HUES6 (cell line): Measurements from ENCODE around the gene PRDM16.
A peak's percentile ranks its signal among the peaks of the same experiment; 100 is the strongest.

Experiments
- H3K27ac ChIP-seq: 2 replicates; pipeline ENCODE4 v1.7.0; 2013; ENCODE audit warnings: low read depth, mild to moderate bottlenecking, low read length, inconsistent platforms
- H3K27me3 ChIP-seq: 2 replicates; pipeline ENCODE4 v1.6.1; 2013; ENCODE audit warnings: low read length; ENCODE audit not compliant: control insufficient read depth, insufficient read depth
- H3K36me3 ChIP-seq: 2 replicates; pipeline ENCODE4 v1.6.1; 2013; ENCODE audit warnings: low read length; ENCODE audit not compliant: control insufficient read depth, insufficient read depth
- H3K4me1 ChIP-seq: 2 replicates; pipeline ENCODE4 v1.6.1; 2013; ENCODE audit warnings: low read length; ENCODE audit not compliant: control insufficient read depth, insufficient read depth
- H3K4me3 ChIP-seq: 2 replicates; pipeline ENCODE4 v1.5.1; 2013; ENCODE audit warnings: low read depth, low read length
- H3K9ac ChIP-seq: one replicate; pipeline ENCODE4 v1.6.1; 2013; ENCODE audit warnings: mild to moderate bottlenecking, low read length
- H3K9me3 ChIP-seq: 2 replicates; pipeline ENCODE4 v1.6.1; 2013; ENCODE audit warnings: low read depth, low read length; ENCODE audit not compliant: control insufficient read depth, insufficient read depth

Gene PRDM16

GRCh38 chr1:3390291-3390690, 321.3 kb downstream of the PRDM16 start:
- peaks cover 44% of the 10 kb centered on the region for H3K27me3 ChIP-seq
- H3K27ac ChIP-seq, result no peak overlapping the region
- H3K4me3 ChIP-seq, result no peak overlapping the region
- H3K9me3 ChIP-seq, result no peaks in the 10 kb centered on the region
- H3K36me3 ChIP-seq, result no peaks in the 10 kb centered on the region
- H3K4me1 ChIP-seq, result peaks cover 17% of the 10 kb centered on the region
- H3K9ac ChIP-seq, result no peak overlapping the region

DNA sequence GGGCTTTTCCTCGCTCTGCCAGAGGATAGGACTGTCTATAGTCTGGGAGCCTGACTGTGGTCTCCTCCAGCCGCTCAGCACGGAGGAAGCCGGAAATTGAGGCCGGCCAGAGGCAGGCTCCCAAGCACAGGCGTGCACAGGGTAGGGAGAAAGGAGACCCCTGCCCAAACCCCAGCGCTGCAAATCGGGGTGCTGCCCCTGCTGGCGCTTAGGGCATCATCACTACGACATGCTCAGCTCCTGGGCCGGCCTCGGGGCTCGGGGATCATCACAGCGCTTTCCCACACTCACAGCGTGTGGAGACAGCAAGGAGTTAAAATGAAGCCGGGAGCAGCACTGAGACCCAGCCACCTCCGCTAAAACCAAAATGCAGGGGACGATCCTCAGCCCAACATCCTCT, 322.7 kb downstream of the PRDM16 start:
- Histone ChIP-seq H3K4me3 (no peak overlapping the region), H3K27me3 (peaks cover 45% of the 10 kb centered on the region), H3K36me3 (no peaks in the 10 kb centered on the region), H3K4me1 (peaks cover 17% of the 10 kb centered on the region), H3K27ac (no peak overlapping the region), H3K9me3 (no peaks in the 10 kb centered on the region), H3K9ac (no peak overlapping the region)

DNA sequence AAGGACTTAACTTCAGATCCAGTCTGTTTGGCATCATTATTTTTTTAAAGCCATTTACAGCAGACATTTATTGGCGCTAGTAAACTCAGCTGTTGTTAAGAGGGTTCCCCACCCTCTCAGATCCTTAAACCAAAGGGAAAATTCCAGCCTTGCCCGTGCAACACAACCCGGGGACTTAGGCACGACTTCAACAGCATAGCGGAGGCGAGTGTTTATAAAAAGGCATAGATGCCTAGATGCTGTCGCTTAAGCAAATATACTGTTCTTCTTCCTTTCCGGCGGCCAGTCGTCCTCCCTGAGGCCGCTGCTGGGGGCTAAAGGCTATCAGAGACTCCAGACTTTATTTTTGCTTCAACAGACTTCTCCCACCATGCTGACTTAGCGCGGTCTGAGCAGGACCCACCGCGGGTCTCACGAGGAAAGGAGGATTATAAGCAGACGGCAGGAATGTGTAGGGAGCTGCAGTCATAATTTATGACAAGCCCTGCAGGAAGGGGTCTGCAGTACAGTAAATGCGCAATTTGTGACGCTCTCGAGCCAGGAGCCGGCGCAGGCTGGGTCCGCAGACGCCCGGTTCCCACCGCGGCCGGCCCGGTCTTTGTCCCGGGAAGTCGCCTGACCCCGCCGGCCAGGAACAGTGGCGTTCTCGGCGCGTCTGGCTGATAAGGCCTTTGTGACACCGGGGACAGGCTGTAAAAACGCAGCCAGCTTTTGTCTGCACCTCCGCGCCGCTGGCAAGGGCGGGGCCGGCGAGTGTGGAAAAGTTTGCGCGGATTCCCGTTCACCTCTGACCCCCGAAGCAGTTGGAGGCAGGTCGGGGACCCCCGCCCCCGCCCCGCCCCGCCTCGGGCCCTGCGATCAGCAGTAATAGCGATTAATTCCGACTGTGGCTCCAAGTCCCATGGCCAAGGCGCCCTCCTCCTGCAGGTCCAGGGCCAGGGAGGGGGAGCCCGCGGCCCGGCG, 324.3 kb downstream of the PRDM16 start:
- Histone ChIP-seq H3K27me3 (peaks cover 42% of the 10 kb centered on the region), H3K36me3 (no peaks in the 10 kb centered on the region), H3K4me1 (peaks cover 20% of the 10 kb centered on the region), H3K9me3 (no peaks in the 10 kb centered on the region), H3K27ac (no peak overlapping the region; the same call in 1 of the 2 replicates), H3K9ac (peak overlapping the region; percentile 48), H3K4me3 (peak overlapping the region; percentile 59)

- peak overlapping the region; percentile 59 for H3K4me3 ChIP-seq
- peaks cover 39% of the 10 kb centered on the region for H3K27me3 ChIP-seq
- H3K9ac ChIP-seq, result peak overlapping the region; percentile 48
These were observed 325.3 kb downstream of the PRDM16 start for GRCh38 chr1:3393987-3394920.

DNA sequence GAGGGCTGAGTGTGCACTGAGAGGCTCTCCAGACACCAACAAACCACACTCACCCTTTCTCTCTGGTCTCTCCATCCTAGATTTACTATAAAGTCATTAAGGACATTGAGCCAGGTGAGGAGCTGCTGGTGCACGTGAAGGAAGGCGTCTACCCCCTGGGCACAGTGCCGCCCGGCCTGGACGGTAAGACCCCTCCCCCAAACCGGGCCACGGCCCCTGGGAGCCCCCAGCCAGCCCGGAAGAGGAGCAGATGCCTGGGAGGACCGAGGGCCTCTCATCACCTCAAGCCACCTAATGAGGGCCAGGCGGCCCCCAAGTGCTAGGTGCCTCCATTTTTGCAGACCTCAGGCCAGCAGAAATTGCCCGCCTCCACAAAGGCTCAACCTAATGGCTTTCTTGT, 327.4 kb downstream of the PRDM16 start:
- Histone ChIP-seq H3K36me3 (no peaks in the 10 kb centered on the region), H3K27ac (no peak overlapping the region), H3K27me3 (peaks cover 34% of the 10 kb centered on the region)

More at GRCh38 chr1:3393987-3394920, 325.3 kb downstream of the PRDM16 start:
- Histone ChIP-seq H3K27ac (no peak overlapping the region), H3K9me3 (no peaks in the 10 kb centered on the region), H3K4me1 (peaks cover 20% of the 10 kb centered on the region), H3K36me3 (no peaks in the 10 kb centered on the region)

DNA sequence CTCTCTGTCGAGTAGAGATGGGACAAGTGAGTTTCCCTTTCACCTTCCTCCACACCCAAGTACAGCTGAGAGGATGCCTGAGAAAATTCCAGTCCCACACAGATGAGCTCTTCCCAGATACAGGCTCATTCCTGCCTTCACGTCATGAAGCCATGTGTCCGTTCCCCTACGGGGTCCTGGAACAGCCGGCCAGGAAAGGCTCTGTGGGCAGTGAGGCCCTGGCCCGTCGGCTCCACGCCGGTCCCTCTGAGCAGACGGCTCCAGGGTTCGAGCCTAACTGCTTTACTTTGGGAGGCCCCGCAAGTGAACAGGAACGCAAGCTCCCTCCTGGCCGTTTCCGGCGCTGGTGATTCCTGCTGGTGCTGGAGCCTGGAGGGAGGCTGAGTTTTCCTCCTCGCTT, 328.3 kb downstream of the PRDM16 start:
- H3K36me3 ChIP-seq, result no peaks in the 10 kb centered on the region
- peaks cover 12% of the 10 kb centered on the region for H3K4me1 ChIP-seq
- H3K27me3 ChIP-seq, result peaks cover 25% of the 10 kb centered on the region
- H3K9ac ChIP-seq, result no peak overlapping the region
- H3K9me3 ChIP-seq, result no peaks in the 10 kb centered on the region
- no peak overlapping the region for H3K4me3 ChIP-seq
- H3K27ac ChIP-seq, result no peak overlapping the region

More for the DNA sequence above, 327.4 kb downstream of the PRDM16 start:
- no peak overlapping the region for H3K4me3 ChIP-seq
- H3K4me1 ChIP-seq, result peaks cover 20% of the 10 kb centered on the region
- no peaks in the 10 kb centered on the region for H3K9me3 ChIP-seq
- no peak overlapping the region for H3K9ac ChIP-seq

GRCh38 chr1:3398396-3399140, 329.6 kb downstream of the PRDM16 start:
- peaks cover 3% of the 10 kb centered on the region; the same call in 1 of the 2 replicates for H3K4me1 ChIP-seq

DNA sequence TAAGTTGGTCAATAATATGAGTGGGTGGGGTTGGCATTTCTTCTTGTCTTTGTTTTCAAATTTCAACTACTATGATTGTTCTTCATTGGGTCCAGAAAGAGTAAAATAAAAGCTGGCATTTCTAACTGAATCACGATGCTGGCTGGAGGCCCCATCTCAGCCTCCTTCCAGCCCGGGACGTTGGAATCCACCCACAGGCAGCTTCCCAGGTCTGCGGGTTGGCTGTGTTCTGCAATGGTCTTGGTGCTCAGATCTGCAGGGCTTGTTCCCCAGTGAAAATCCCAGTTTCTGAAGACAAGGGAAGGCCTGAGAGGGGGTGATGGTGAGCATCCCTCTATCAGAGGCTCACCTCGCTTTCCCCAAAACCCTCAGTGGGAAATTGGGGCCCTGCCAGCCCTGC, 330.7 kb downstream of the PRDM16 start:
- no peak overlapping the region for H3K27ac ChIP-seq
- no peaks in the 10 kb centered on the region for H3K9me3 ChIP-seq
- no peaks in the 10 kb centered on the region for H3K36me3 ChIP-seq
- H3K4me3 ChIP-seq, result no peak overlapping the region
- peaks cover 3% of the 10 kb centered on the region; the same call in 1 of the 2 replicates for H3K4me1 ChIP-seq
- H3K9ac ChIP-seq, result no peak overlapping the region
- H3K27me3 ChIP-seq, result peaks cover 9% of the 10 kb centered on the region

More at GRCh38 chr1:3398396-3399140, 329.6 kb downstream of the PRDM16 start:
- Histone ChIP-seq H3K9ac (no peak overlapping the region), H3K27ac (no peak overlapping the region), H3K36me3 (no peaks in the 10 kb centered on the region), H3K9me3 (no peaks in the 10 kb centered on the region), H3K4me3 (no peak overlapping the region), H3K27me3 (peaks cover 13% of the 10 kb centered on the region)

DNA sequence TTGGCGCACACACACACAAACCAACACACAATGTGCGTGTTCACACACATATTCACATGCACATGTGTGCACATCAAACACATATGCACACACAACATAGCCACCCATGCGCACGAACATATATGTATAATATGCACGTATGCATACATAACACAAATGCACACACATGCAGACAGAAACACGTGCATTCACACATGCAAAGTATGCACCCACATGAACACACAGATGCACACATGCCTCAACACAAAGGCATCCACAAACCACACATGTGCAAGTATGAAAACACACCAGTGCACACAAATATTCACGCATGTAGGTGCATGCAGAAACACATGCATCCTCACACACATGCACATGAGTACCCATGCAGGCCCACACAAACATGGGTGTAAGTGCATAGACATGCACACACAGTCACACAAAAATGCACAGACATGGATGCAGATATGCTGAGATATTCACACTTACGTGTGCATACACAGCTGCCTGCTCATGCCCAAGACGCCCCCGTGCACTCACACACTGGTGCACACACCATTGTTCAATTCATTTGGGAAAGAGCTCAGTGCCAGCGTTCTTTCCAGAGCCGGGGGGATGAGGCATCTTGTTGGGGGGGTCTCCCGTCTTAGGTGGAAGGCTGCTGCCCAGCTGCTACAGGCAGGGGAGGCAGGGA, 332.7 kb downstream of the PRDM16 start:
- 0 out of 2 replicates have a peak, but pooled peaks cover 2% of the 10 kb centered on the region for H3K27me3 ChIP-seq
- no peak overlapping the region for H3K9ac ChIP-seq
- no peaks in the 10 kb centered on the region for H3K36me3 ChIP-seq
- no peak overlapping the region for H3K4me3 ChIP-seq
- peaks cover 3% of the 10 kb centered on the region; the same call in 1 of the 2 replicates for H3K4me1 ChIP-seq
- no peaks in the 10 kb centered on the region for H3K9me3 ChIP-seq
- H3K27ac ChIP-seq, result no peak overlapping the region
